ENCODE results near the gene SLC13A1. TPM values are rescaled to one million over a fixed set of nuclear protein-coding genes. Genes with fewer than 3 reads are reported as not detected.

Gene SLC13A1
- total RNA-seq, 1 donor from 2014 or later = 0.13 TPM

Other genes starting within 250 kb of the SLC13A1 start
- gene TAS2R16, start 204.3 kb downstream of the SLC13A1 start, total RNA-seq = not detected